Measurements from ENCODE around the gene GYS1. TPM values are rescaled to one million over a fixed set of nuclear protein-coding genes. Genes with fewer than 3 reads are reported as not detected.

Gene GYS1
- total and polyA plus RNA-seq, 2 donors (not counting 1 experiment from before 2014, with no cell fraction given) = 31.2 to 42.8 TPM

DNA sequence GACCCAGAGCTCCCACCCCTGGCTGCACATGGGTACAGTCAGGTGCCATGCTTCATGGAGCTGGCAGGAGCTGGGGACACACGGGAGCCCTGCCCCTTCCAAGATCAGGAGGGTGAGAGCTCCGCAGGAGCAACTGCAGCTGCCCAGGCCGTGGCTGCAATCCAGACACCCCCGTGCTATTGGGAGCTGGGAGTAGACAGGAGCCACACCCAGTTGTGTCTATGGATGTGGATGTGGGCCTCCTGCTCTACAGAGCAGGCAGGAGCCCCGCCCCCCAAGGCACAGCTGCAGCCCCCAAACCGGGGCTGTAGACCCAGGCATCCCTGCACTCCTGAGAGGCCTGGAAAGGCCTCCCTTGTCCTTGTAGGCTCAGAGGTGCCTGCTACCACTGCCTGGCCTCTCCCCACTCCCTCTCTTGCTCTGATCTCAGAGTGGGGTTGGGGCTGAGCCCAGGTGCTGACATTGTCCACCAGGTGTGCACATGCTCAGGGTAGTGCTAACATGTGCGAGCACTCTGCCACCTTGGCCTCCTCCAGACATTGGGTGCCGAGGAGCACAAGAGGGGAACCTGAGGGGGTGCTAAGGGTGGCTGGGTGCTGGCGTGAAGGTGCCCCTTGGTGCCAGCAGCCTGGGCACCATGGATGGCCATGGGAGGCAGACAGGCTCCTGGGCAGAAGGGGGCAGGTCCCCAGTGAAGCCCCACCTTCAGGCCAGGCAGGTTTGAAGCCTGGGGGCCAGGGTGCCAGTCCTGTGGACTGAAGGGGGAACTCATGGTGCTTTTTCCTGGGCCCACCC lies 46.4 kb downstream of the GYS1 start:
- no peaks in the 10 kb centered on the region for H3K79me2 ChIP-seq (ENCODE audit: control insufficient read depth, insufficient read depth, low read length)
- no peak overlapping the region for H2AFZ ChIP-seq (ENCODE audit: low read length)
- no peaks in the 10 kb centered on the region for H3K9me3 ChIP-seq (ENCODE audit: control insufficient read depth, insufficient read depth, low read depth, low read length)
- DNase-seq (ENCODE audit: low read depth in 2 of 2) = no peak
- TF ChIP-seq, protein P1, sequence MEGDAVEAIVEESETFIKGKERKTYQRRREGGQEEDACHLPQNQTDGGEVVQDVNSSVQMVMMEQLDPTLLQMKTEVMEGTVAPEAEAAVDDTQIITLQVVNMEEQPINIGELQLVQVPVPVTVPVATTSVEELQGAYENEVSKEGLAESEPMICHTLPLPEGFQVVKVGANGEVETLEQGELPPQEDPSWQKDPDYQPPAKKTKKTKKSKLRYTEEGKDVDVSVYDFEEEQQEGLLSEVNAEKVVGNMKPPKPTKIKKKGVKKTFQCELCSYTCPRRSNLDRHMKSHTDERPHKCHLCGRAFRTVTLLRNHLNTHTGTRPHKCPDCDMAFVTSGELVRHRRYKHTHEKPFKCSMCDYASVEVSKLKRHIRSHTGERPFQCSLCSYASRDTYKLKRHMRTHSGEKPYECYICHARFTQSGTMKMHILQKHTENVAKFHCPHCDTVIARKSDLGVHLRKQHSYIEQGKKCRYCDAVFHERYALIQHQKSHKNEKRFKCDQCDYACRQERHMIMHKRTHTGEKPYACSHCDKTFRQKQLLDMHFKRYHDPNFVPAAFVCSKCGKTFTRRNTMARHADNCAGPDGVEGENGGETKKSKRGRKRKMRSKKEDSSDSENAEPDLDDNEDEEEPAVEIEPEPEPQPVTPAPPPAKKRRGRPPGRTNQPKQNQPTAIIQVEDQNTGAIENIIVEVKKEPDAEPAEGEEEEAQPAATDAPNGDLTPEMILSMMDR (conservative IDR thresholded peaks at IDR 0.05 in 1 of 2, IDR thresholded peaks at IDR 0.05 in 1 of 2; ENCODE audit: low read depth in 1 of 2, low read length in 2 of 2) = no peak
- no peak for TF ChIP-seq EZH2 (IDR thresholded peaks at IDR 0.05; ENCODE audit: low read length, missing control alignments)
- no peaks in the 10 kb centered on the region for H3K36me3 ChIP-seq (ENCODE audit: control insufficient read depth, insufficient read depth, low read length)
- no peak overlapping the region for H3K4me2 ChIP-seq (ENCODE audit: extremely low read depth, insufficient read depth, low read length)
- H3K4me1 ChIP-seq (ENCODE audit: control insufficient read depth, extremely low read depth, insufficient read depth, low read length) = no peaks in the 10 kb centered on the region
- no peak overlapping the region for H3K27ac ChIP-seq (ENCODE audit: insufficient read depth, low read length)
- H4K20me1 ChIP-seq (ENCODE audit: control insufficient read depth, extremely low read depth, insufficient read depth, low read length) = no peaks in the 10 kb centered on the region
- no peaks in the 10 kb centered on the region for H3K27me3 ChIP-seq (ENCODE audit: control insufficient read depth, insufficient read depth, low read length)
- H3K4me3 ChIP-seq (replicated peaks in 1 of 4; ENCODE audit: control extremely low read depth in 1 of 4, insufficient read depth in 1 of 4, low read depth in 3 of 4, low read length in 4 of 4) = no peak overlapping the region
- no peak overlapping the region for H3K9ac ChIP-seq (ENCODE audit: insufficient read depth, low read length)

DNA sequence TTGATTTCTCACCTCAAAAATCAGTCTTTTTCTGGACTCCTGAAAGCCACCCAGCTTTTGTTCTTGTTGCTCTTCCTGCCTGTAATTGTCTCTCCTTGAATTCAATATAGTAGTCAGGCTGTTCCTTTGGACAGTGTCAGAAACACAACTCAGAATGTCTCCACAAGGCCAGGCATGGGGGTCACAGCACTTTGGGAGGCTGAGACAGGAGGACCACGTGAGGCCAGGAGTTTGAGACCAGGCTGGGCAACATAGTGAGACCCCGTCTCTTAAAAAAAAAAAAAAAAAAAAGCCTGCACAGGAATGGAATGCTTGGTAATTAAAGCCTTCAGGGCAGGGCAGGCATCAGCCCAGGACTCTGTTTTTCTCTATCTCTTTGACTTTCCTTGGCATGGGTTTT lies 47.3 kb downstream of the GYS1 start:
- no peak overlapping the region for H3K27ac ChIP-seq (ENCODE audit: insufficient read depth, low read length)
- no peak overlapping the region for H3K9ac ChIP-seq (ENCODE audit: insufficient read depth, low read length)
- H4K20me1 ChIP-seq (ENCODE audit: control insufficient read depth, extremely low read depth, insufficient read depth, low read length) = no peaks in the 10 kb centered on the region
- no peak overlapping the region for H3K4me2 ChIP-seq (ENCODE audit: extremely low read depth, insufficient read depth, low read length)
- H3K79me2 ChIP-seq (ENCODE audit: control insufficient read depth, insufficient read depth, low read length) = no peaks in the 10 kb centered on the region
- no peak for TF ChIP-seq EZH2 (IDR thresholded peaks at IDR 0.05; ENCODE audit: low read length, missing control alignments)
- TF ChIP-seq, protein P1 (conservative IDR thresholded peaks at IDR 0.05 in 1 of 2, IDR thresholded peaks at IDR 0.05 in 1 of 2; ENCODE audit: low read depth in 1 of 2, low read length in 2 of 2) = no peak
- no peaks in the 10 kb centered on the region for H3K36me3 ChIP-seq (ENCODE audit: control insufficient read depth, insufficient read depth, low read length)
- no peaks in the 10 kb centered on the region for H3K4me1 ChIP-seq (ENCODE audit: control insufficient read depth, extremely low read depth, insufficient read depth, low read length)
- H3K27me3 ChIP-seq (ENCODE audit: control insufficient read depth, insufficient read depth, low read length) = no peaks in the 10 kb centered on the region
- no peak overlapping the region for H2AFZ ChIP-seq (ENCODE audit: low read length)
- no peak for DNase-seq (ENCODE audit: low read depth in 2 of 2)
- no peak overlapping the region for H3K4me3 ChIP-seq (replicated peaks in 1 of 4; ENCODE audit: control extremely low read depth in 1 of 4, insufficient read depth in 1 of 4, low read depth in 3 of 4, low read length in 4 of 4)
- H3K9me3 ChIP-seq (ENCODE audit: control insufficient read depth, insufficient read depth, low read depth, low read length) = no peaks in the 10 kb centered on the region

DNA sequence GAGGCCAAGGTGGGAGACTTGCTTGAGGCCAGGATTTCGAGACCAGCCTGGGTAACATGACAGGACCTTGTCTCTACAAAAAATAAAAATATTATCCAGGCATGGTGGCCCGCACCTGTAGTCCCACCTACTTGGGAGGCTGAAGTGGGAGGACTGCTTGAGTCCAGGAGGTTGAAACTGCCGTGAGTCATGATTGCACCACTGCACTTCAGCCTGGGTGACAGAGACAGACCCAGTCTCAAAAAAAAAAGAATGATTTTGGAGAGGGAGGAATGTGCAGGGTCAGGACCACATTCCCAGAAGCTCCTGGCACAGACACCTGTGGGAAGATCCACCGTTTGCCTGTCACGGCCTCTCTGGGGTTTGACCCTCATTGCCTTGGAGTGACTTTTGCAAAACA lies 47.7 kb downstream of the GYS1 start:
- no peaks in the 10 kb centered on the region for H3K9me3 ChIP-seq (ENCODE audit: control insufficient read depth, insufficient read depth, low read depth, low read length)
- H3K36me3 ChIP-seq (ENCODE audit: control insufficient read depth, insufficient read depth, low read length) = no peaks in the 10 kb centered on the region
- H3K27ac ChIP-seq (ENCODE audit: insufficient read depth, low read length) = no peak overlapping the region
- H2AFZ ChIP-seq (ENCODE audit: low read length) = no peak overlapping the region
- no peaks in the 10 kb centered on the region for H4K20me1 ChIP-seq (ENCODE audit: control insufficient read depth, extremely low read depth, insufficient read depth, low read length)
- H3K9ac ChIP-seq (ENCODE audit: insufficient read depth, low read length) = no peak overlapping the region
- no peak for TF ChIP-seq EZH2 (IDR thresholded peaks at IDR 0.05; ENCODE audit: low read length, missing control alignments)
- TF ChIP-seq, protein P1 (conservative IDR thresholded peaks at IDR 0.05 in 1 of 2, IDR thresholded peaks at IDR 0.05 in 1 of 2; ENCODE audit: low read depth in 1 of 2, low read length in 2 of 2) = no peak
- no peaks in the 10 kb centered on the region for H3K79me2 ChIP-seq (ENCODE audit: control insufficient read depth, insufficient read depth, low read length)
- no peak overlapping the region for H3K4me2 ChIP-seq (ENCODE audit: extremely low read depth, insufficient read depth, low read length)
- no peak overlapping the region for H3K4me3 ChIP-seq (replicated peaks in 1 of 4; ENCODE audit: control extremely low read depth in 1 of 4, insufficient read depth in 1 of 4, low read depth in 3 of 4, low read length in 4 of 4)
- H3K4me1 ChIP-seq (ENCODE audit: control insufficient read depth, extremely low read depth, insufficient read depth, low read length) = no peaks in the 10 kb centered on the region
- H3K27me3 ChIP-seq (ENCODE audit: control insufficient read depth, insufficient read depth, low read length) = no peaks in the 10 kb centered on the region
- no peak for DNase-seq (ENCODE audit: low read depth in 2 of 2)

All from fibroblast of lung (primary cell).